Ishikawa (cell line): ENCODE measurements around the gene CLNK.

Source experiments
- CEBPB ChIP-seq: IDR thresholded peaks from 2 replicates; pipeline ENCODE4 v1.6.1; 2012
- CREB1 ChIP-seq: IDR thresholded peaks from 2 replicates; pipeline ENCODE4 v1.6.1; 2012; ENCODE audit warnings: low read depth
- EGR1 ChIP-seq: IDR thresholded peaks from 2 replicates; pipeline ENCODE4 v1.6.1; 2012
- EP300 ChIP-seq: IDR thresholded peaks from 2 replicates; pipeline ENCODE4 v1.6.1; 2012; ENCODE audit warnings: borderline replicate concordance
- FOXM1 ChIP-seq: IDR thresholded peaks from 2 replicates; pipeline ENCODE4 v1.6.1; 2012; ENCODE audit warnings: low read depth, borderline replicate concordance
- MAX ChIP-seq: IDR thresholded peaks from 2 replicates; pipeline ENCODE4 v1.6.1; 2012
- NFIC ChIP-seq: IDR thresholded peaks from 2 replicates; pipeline ENCODE4 v1.6.1; 2012
- RAD21 ChIP-seq: IDR thresholded peaks from 2 replicates; pipeline ENCODE4 v1.6.1; 2012; ENCODE audit warnings: low read depth
- REST ChIP-seq: IDR thresholded peaks from 2 replicates; pipeline ENCODE4 v1.6.1; 2012; ENCODE audit warnings: low read depth, mild to moderate bottlenecking
- TAF1 ChIP-seq: IDR thresholded peaks from 2 replicates; pipeline ENCODE4 v1.6.1; 2012; ENCODE audit warnings: low read depth, mild to moderate bottlenecking
- TCF12 ChIP-seq: IDR thresholded peaks from 2 replicates; pipeline ENCODE4 v1.6.1; 2012; ENCODE audit warnings: low read depth
- TEAD4 ChIP-seq: IDR thresholded peaks from 2 replicates; pipeline ENCODE4 v1.6.1; 2012
- USF1 ChIP-seq: IDR thresholded peaks from 2 replicates; pipeline ENCODE4 v1.6.1; 2012
- YY1 ChIP-seq: IDR thresholded peaks from 2 replicates; pipeline ENCODE4 v1.6.1; 2012; ENCODE audit warnings: low read depth
- ZBTB7A ChIP-seq: IDR thresholded peaks from 2 replicates; pipeline ENCODE4 v1.6.1; 2012; ENCODE audit warnings: low read depth

Gene CLNK

GRCh38 chr4:10455133-10455532 is 229.4 kb downstream of the CLNK start:
- TF ChIP-seq USF1 (no peak), FOXM1 (no peak), NFIC (no peak), ZBTB7A (no peak), EP300 (no peak)

GRCh38 chr4:10454726-10455125 is 229.8 kb downstream of the CLNK start:
- TF ChIP-seq CEBPB (no peak), TEAD4 (no peak), USF1 (no peak), REST (no peak), ZBTB7A (no peak), MAX (no peak), EP300 (no peak), TCF12 (no peak)

- TF ChIP-seq FOXM1 (no peak), YY1 (no peak), CEBPB (no peak), ZBTB7A (no peak), TAF1 (no peak), MAX (no peak), USF1 (no peak), EP300 (no peak), EGR1 (no peak), CREB1 (no peak), TCF12 (no peak)
Observed at GRCh38 chr4:10454121-10454520, 230.4 kb downstream of the CLNK start.

GRCh38 chr4:10448991-10449390 is 235.6 kb downstream of the CLNK start:
- TF ChIP-seq CEBPB, result no peak
- no peak for TF ChIP-seq MAX
- no peak for TF ChIP-seq YY1
- TF ChIP-seq TCF12, result no peak
- no peak for TF ChIP-seq EP300
- TF ChIP-seq USF1, result no peak
- TF ChIP-seq REST, result no peak
- TF ChIP-seq TEAD4, result no peak
- TF ChIP-seq FOXM1, result no peak

GRCh38 chr4:10442976-10443375 is 241.6 kb downstream of the CLNK start:
- TF ChIP-seq TEAD4 (no peak), TCF12 (no peak), MAX (no peak), USF1 (no peak), REST (no peak), CEBPB (no peak), ZBTB7A (no peak), CREB1 (no peak), EP300 (no peak), RAD21 (no peak), TAF1 (no peak), EGR1 (no peak), FOXM1 (no peak), YY1 (no peak), NFIC (no peak)
